ENCODE data around the gene DNAH17. TPM values are rescaled to one million over a fixed set of nuclear protein-coding genes. Genes with fewer than 3 reads are reported as not detected.

The DNAH17 gene
- total and polyA plus RNA-seq, 2 of the 8 experiments (the other 6 are each of a cell fraction or from before 2014, with no cell fraction given): 0.14 to 0.67 TPM

GRCh38 chr17:78428025-78428575 lies 149.1 kb downstream of the DNAH17 start (continued):
- TF ChIP-seq HDAC6 (IDR thresholded peaks at IDR 0.05; ENCODE audit: low read depth, low read length) (no peak), USF2 (IDR thresholded peaks at IDR 0.05; ENCODE audit: low read length) (no peak), CBX8 (IDR thresholded peaks at IDR 0.05; ENCODE audit: borderline replicate concordance, low read depth, low read length) (no peak), MAX (IDR thresholded peaks at IDR 0.05) (no peak), ZNF274 (IDR thresholded peaks at IDR 0.05; ENCODE audit: borderline replicate concordance, extremely low read depth, low read length) (no peak), GTF2F1 (IDR thresholded peaks at IDR 0.05; ENCODE audit: borderline replicate concordance, low read depth, low read length) (no peak)
